HPDE6-E6E7 (cell line): Measurements from ENCODE around the gene RBMS3.
"Not testable (repeated sequence)": the region's sequence is repeated elsewhere in the genome, so short reads cannot be mapped to it uniquely, and the experiment has no call there.

ENCODE experiments used
- DNase-seq: peaks from one replicate; pipeline ENCODE4 v3.0.0; 2011; ENCODE audit warnings: missing footprints; ENCODE audit errors: extremely low spot score

RBMS3 gene

GRCh38 chr3:29772436-29772835, 491.6 kb downstream of the RBMS3 start:
- DNase-seq = no peak

- DNase-seq = no peak
Measured at GRCh38 chr3:29773481-29773880, 492.6 kb downstream of the RBMS3 start.

GRCh38 chr3:29775340-29775739, 494.5 kb downstream of the RBMS3 start:
- DNase-seq = no peak

- no peak for DNase-seq
Measured at GRCh38 chr3:29777869-29778268, 497.0 kb downstream of the RBMS3 start.

GRCh38 chr3:29789686-29790085, 508.8 kb downstream of the RBMS3 start:
- DNase-seq = no peak

GRCh38 chr3:29796808-29797207, 515.9 kb downstream of the RBMS3 start:
- DNase-seq = no peak

GRCh38 chr3:29802057-29802456, 521.2 kb downstream of the RBMS3 start:
- DNase-seq = no peak

GRCh38 chr3:29804044-29804443, 523.2 kb downstream of the RBMS3 start:
- no peak for DNase-seq

GRCh38 chr3:29805757-29806156, 524.9 kb downstream of the RBMS3 start:
- DNase-seq = no peak

GRCh38 chr3:29808324-29808723, 527.5 kb downstream of the RBMS3 start:
- not testable (repeated sequence) for DNase-seq

- no peak for DNase-seq
Measured at GRCh38 chr3:29822071-29822470, 541.2 kb downstream of the RBMS3 start.

- DNase-seq = no peak
Measured at GRCh38 chr3:29823233-29823632, 542.4 kb downstream of the RBMS3 start.

- no peak for DNase-seq
Measured at GRCh38 chr3:29826712-29827111, 545.8 kb downstream of the RBMS3 start.

- no peak for DNase-seq
Measured at GRCh38 chr3:29827756-29828155, 546.9 kb downstream of the RBMS3 start.

GRCh38 chr3:29829340-29829739, 548.5 kb downstream of the RBMS3 start:
- no peak for DNase-seq

- DNase-seq = no peak
Measured at GRCh38 chr3:29850641-29851040, 569.8 kb downstream of the RBMS3 start.

- DNase-seq = no peak
Measured at GRCh38 chr3:29852767-29853166, 571.9 kb downstream of the RBMS3 start.

- no peak for DNase-seq
Measured at GRCh38 chr3:29853841-29854397, 573.0 kb downstream of the RBMS3 start.

- DNase-seq = no peak
Measured at GRCh38 chr3:29854821-29855220, 574.0 kb downstream of the RBMS3 start.

GRCh38 chr3:29859726-29860270, 578.9 kb downstream of the RBMS3 start:
- DNase-seq = no peak

- DNase-seq = no peak
Measured at GRCh38 chr3:29864809-29865208, 583.9 kb downstream of the RBMS3 start.

- no peak for DNase-seq
Measured at GRCh38 chr3:29868543-29869101, 587.8 kb downstream of the RBMS3 start.

GRCh38 chr3:29870136-29870535, 589.3 kb downstream of the RBMS3 start:
- no peak for DNase-seq

- DNase-seq = no peak
Measured at GRCh38 chr3:29871087-29871486, 590.2 kb downstream of the RBMS3 start.
